Keratinocyte (primary cell): Measurements from ENCODE around the gene FAM50A. TPM values are rescaled to one million over a fixed set of nuclear protein-coding genes. Genes with fewer than 3 reads are reported as not detected.

ENCODE experiments used
- DNase-seq: peaks from one replicate; pipeline ENCODE4 v3.0.0-alpha.2; 2011; ENCODE audit warnings: low read depth, missing footprints, low spot score
- FAIRE-seq: peaks from 2 replicates; lab custom pipeline; 2011; peaks lifted over from hg19 to GRCh38; lab: Jason Lieb, UNC
- H2AFZ ChIP-seq: 2 replicates; pipeline ENCODE4 v1.6.0; 2012; ENCODE audit warnings: low read length, control low read depth, inconsistent platforms; ENCODE audit not compliant: control insufficient read depth
- H3K27ac ChIP-seq: 2 replicates; pipeline ENCODE4 v1.5.1; 2011; ENCODE audit warnings: low read length; ENCODE audit not compliant: control insufficient read depth, insufficient read depth
- H3K27me3 ChIP-seq: 3 replicates; pipeline ENCODE4 v1.6.0; 2011; ENCODE audit warnings: low read length; ENCODE audit not compliant: control insufficient read depth, insufficient read depth; ENCODE audit errors: extremely low read depth
- H3K36me3 ChIP-seq, 2 experiments: 2 replicates in 1 of 2; 3 replicates in 1 of 2; pipeline ENCODE4 v1.5.1; 2011; ENCODE audit warnings: low read length in 2 of 2, mild to moderate bottlenecking in 1 of 2; ENCODE audit not compliant: control insufficient read depth in 2 of 2, insufficient read depth in 2 of 2; ENCODE audit errors: extremely low read depth in 1 of 2
- H3K4me1 ChIP-seq: 3 replicates; pipeline ENCODE4 v1.5.1; 2011; ENCODE audit warnings: low read length; ENCODE audit not compliant: control insufficient read depth, insufficient read depth; ENCODE audit errors: extremely low read depth
- H3K4me2 ChIP-seq: 3 replicates; pipeline ENCODE4 v1.6.0; 2011; ENCODE audit warnings: low read depth, low read length; ENCODE audit not compliant: control insufficient read depth, insufficient read depth; ENCODE audit errors: extremely low read depth
- H3K4me3 ChIP-seq, 3 experiments: fragments of 200-600 bp in 1 of 3; sonication (generic) in 1 of 3; 2 replicates in 2 of 3; 3 replicates in 1 of 3; pipeline ENCODE4 v1.5.1; 2011 to 2016; ENCODE audit warnings: low read length in 3 of 3, mild to moderate bottlenecking in 3 of 3, control low read depth in 2 of 3, inconsistent platforms in 1 of 3, low read depth in 1 of 3, mixed read lengths in 1 of 3, mixed run types in 1 of 3, moderate library complexity in 1 of 3; ENCODE audit not compliant: control insufficient read depth in 2 of 3, insufficient read depth in 2 of 3; ENCODE audit errors: extremely low read depth in 1 of 3
- H3K79me2 ChIP-seq: 2 replicates; pipeline ENCODE4 v1.6.0; 2012; ENCODE audit warnings: low read length; ENCODE audit not compliant: control insufficient read depth, insufficient read depth
- H3K9ac ChIP-seq: 3 replicates; pipeline ENCODE4 v1.6.0; 2011; ENCODE audit warnings: low read length; ENCODE audit not compliant: control insufficient read depth, insufficient read depth; ENCODE audit errors: extremely low read depth
- H3K9me1 ChIP-seq: 3 replicates; pipeline ENCODE4 v1.6.0; 2011; ENCODE audit warnings: low read length; ENCODE audit not compliant: control insufficient read depth, insufficient read depth; ENCODE audit errors: extremely low read depth
- H3K9me3 ChIP-seq: 2 replicates; pipeline ENCODE4 v1.5.1; 2012; ENCODE audit warnings: low read depth, low read length; ENCODE audit not compliant: control insufficient read depth
- H4K20me1 ChIP-seq: 3 replicates; pipeline ENCODE4 v1.6.0; 2011; ENCODE audit warnings: low read length; ENCODE audit not compliant: control insufficient read depth, insufficient read depth; ENCODE audit errors: extremely low read depth
- EZH2 ChIP-seq: IDR thresholded peaks from one replicate; pipeline ENCODE4 v1.6.1; 2012; ENCODE audit warnings: inconsistent platforms, mild to moderate bottlenecking, low read length, moderate library complexity
- dilution Hi-C: fragments of 300-500 bp; cut with MboI; formaldehyde crosslinking; loops from one replicate; pipeline ENCODE4 v1.7.0; 2020; ENCODE audit warnings: low sequenced_read_pairs; ENCODE audit not compliant: extremely low pct_ligation_motif_present
- polyA plus RNA-seq, 5 experiments: library from polyadenylated mRNA; depleted of rRNA in 3 of 5; stranded (reverse) in 3 of 5; stranded (forward) in 1 of 5; unstranded in 1 of 5; fragments of >200 nt; gene quantifications; 1 replicate in 1 of 5; 2 replicates in 3 of 5; 3 replicates in 1 of 5; pipeline versions ENCODE4 v1.2.1 to v1.2.3, GENCODE V29; 2011 to 2012; ENCODE audit warnings: missing spikeins in 2 of 5, low read depth in 1 of 5, low replicate concordance in 1 of 5
- TF ChIP-seq, protein P1 (sequence below), 3 experiments: IDR thresholded peaks in 1 of 3; conservative IDR thresholded peaks in 1 of 3; optimal IDR thresholded peaks in 1 of 3; 2 replicates in 2 of 3; 3 replicates in 1 of 3; pipeline versions ENCODE3 to v1.5.1; 2011; ENCODE audit warnings: low read length in 3 of 3, mild to moderate bottlenecking in 3 of 3, moderate library complexity in 2 of 3, control low read depth in 1 of 3, inconsistent platforms in 1 of 3; ENCODE audit not compliant: insufficient read depth in 2 of 3; ENCODE audit errors: extremely low read depth in 1 of 3

Gene FAM50A
- polyA plus RNA-seq, 1 donor (not counting 4 experiments of a cell fraction or from before 2014, with no cell fraction given): 35.7 TPM

DNA sequence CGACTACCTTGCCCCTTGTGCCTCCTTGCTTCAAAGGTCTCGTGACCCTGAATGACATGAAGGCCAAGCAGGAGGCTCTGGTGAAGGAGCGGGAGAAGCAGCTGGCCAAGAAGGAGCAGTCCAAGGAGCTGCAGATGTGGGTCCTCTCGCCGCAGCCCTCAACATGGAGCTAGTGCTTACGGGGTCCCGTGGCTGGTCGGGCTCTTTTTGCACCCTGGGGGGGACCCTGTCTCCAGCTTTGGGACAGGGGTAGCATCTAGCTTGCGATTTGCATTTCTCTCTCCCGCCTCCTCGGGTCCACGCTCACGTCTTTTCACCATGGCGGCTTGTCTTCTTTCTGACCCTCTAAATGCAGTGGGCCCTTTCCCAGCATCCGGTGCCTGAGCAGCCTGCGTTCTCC is 1.8 kb downstream of the FAM50A start:
- no peak for FAIRE-seq
- no peak for DNase-seq
- Histone ChIP-seq H3K27me3 (no peaks in the 10 kb centered on the region), H3K27ac (no peak overlapping the region), H3K36me3 (peaks cover 0 to 10% of the 10 kb centered on the region in 2 experiments), H3K79me2 (peaks cover 2% of the 10 kb centered on the region), H2AFZ (no peak overlapping the region), H3K4me2 (no peak overlapping the region), H3K9me3 (no peaks in the 10 kb centered on the region), H4K20me1 (no peaks in the 10 kb centered on the region), H3K9ac (no peak overlapping the region), H3K4me3 (no peak overlapping the region), H3K9me1 (no peaks in the 10 kb centered on the region), H3K4me1 (peaks cover 11% of the 10 kb centered on the region)
- no peak for TF ChIP-seq EZH2
- TF ChIP-seq, protein P1, sequence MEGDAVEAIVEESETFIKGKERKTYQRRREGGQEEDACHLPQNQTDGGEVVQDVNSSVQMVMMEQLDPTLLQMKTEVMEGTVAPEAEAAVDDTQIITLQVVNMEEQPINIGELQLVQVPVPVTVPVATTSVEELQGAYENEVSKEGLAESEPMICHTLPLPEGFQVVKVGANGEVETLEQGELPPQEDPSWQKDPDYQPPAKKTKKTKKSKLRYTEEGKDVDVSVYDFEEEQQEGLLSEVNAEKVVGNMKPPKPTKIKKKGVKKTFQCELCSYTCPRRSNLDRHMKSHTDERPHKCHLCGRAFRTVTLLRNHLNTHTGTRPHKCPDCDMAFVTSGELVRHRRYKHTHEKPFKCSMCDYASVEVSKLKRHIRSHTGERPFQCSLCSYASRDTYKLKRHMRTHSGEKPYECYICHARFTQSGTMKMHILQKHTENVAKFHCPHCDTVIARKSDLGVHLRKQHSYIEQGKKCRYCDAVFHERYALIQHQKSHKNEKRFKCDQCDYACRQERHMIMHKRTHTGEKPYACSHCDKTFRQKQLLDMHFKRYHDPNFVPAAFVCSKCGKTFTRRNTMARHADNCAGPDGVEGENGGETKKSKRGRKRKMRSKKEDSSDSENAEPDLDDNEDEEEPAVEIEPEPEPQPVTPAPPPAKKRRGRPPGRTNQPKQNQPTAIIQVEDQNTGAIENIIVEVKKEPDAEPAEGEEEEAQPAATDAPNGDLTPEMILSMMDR (optimal IDR thresholded peaks at IDR 0.05 in 1 of 3, IDR thresholded peaks at IDR 0.05 in 1 of 3, conservative IDR thresholded peaks at IDR 0.05 in 1 of 3; ENCODE audit: extremely low read depth in 1 of 3, insufficient read depth in 2 of 3, low read length in 3 of 3): no peak
- dilution Hi-C loops: no loop called here

DNA sequence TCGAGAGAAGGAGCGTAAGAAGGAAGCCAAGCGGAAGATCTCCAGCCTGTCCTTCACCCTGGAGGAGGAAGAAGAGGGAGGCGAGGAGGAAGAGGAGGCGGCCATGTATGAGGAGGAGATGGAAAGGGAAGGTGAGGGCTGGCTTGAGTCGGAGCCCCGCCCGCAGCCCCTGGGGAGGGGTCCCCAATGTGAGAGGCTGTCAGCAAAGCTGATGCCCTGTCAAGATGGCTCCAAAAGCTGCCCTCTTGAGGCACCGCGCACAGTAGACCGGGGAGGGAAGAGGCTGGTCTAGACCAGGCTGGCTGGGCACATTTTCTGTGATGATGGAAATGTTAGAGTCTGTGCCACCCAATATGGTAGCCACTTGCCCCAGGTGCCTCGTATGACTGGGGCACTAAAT is 2.5 kb downstream of the FAM50A start:
- no peak for FAIRE-seq

More for the DNA sequence above, 2.5 kb downstream of the FAM50A start:
- peaks cover 11% of the 10 kb centered on the region for H3K4me1 ChIP-seq
- H3K4me3 ChIP-seq: no peak overlapping the region
- no peak overlapping the region for H3K4me2 ChIP-seq
- no peaks in the 10 kb centered on the region for H4K20me1 ChIP-seq
- no peak overlapping the region for H2AFZ ChIP-seq
- dilution Hi-C loops: no loop called here
- H3K27me3 ChIP-seq: no peaks in the 10 kb centered on the region
- H3K79me2 ChIP-seq: peaks cover 2% of the 10 kb centered on the region
- DNase-seq: no peak
- H3K9me1 ChIP-seq: no peaks in the 10 kb centered on the region
- H3K36me3 ChIP-seq: peaks cover 0 to 9% of the 10 kb centered on the region in 2 experiments
- TF ChIP-seq, protein P1 (optimal IDR thresholded peaks at IDR 0.05 in 1 of 3, IDR thresholded peaks at IDR 0.05 in 1 of 3, conservative IDR thresholded peaks at IDR 0.05 in 1 of 3; ENCODE audit: extremely low read depth in 1 of 3, insufficient read depth in 2 of 3, low read length in 3 of 3): no peak
- no peak for TF ChIP-seq EZH2
- H3K9ac ChIP-seq: no peak overlapping the region
- no peak overlapping the region for H3K27ac ChIP-seq
- H3K9me3 ChIP-seq: no peaks in the 10 kb centered on the region
